WERI-Rb-1 (cell line): ENCODE results near the gene PRX.
"Not testable (repeated sequence)": the region's sequence is repeated elsewhere in the genome, so short reads cannot be mapped to it uniquely, and the experiment has no call there.

Source experiments
- DNase-seq: peaks from one replicate; pipeline ENCODE4 v3.0.0-alpha.2; 2020
- H3K27ac ChIP-seq: fragments of 250-450 bp; sonication (Bioruptor Pico); 2 replicates; pipeline ENCODE4 v1.5.1; 2020; ENCODE audit warnings: mild to moderate bottlenecking, moderate library complexity
- H3K27me3 ChIP-seq: fragments of 250-450 bp; sonication (Bioruptor Pico); 2 replicates; pipeline ENCODE4 v1.5.1; 2021; ENCODE audit warnings: mild to moderate bottlenecking, low read depth, moderate library complexity; ENCODE audit not compliant: insufficient read depth, severe bottlenecking
- H3K36me3 ChIP-seq: fragments of 250-450 bp; sonication (Bioruptor Pico); 2 replicates; pipeline ENCODE4 v1.5.1; 2020; ENCODE audit warnings: mild to moderate bottlenecking, moderate library complexity
- H3K4me3 ChIP-seq: 2 replicates; pipeline ENCODE4 v1.5.1; 2011; ENCODE audit warnings: low read depth, mild to moderate bottlenecking, control low read depth, low read length
- H3K9me3 ChIP-seq: fragments of 250-450 bp; sonication (Bioruptor Pico); 2 replicates; pipeline ENCODE4 v1.5.1; 2021; ENCODE audit warnings: mild to moderate bottlenecking, moderate library complexity; ENCODE audit not compliant: severe bottlenecking
- CTCF ChIP-seq: IDR thresholded peaks from 2 replicates; pipeline ENCODE4 v1.5.1; 2011; ENCODE audit warnings: low read depth, mild to moderate bottlenecking, control low read depth, inconsistent platforms, low read length

Gene PRX

GRCh38 chr19:40371802-40372122 is 41.4 kb downstream of the PRX start:
- no peaks in the 10 kb centered on the region for H3K27me3 ChIP-seq
- H3K9me3 ChIP-seq, result no peaks in the 10 kb centered on the region
- no peak for TF ChIP-seq CTCF
- H3K36me3 ChIP-seq, result peaks cover 4% of the 10 kb centered on the region
- no peak overlapping the region for H3K27ac ChIP-seq
- H3K4me3 ChIP-seq, result no peak overlapping the region
- no peak for DNase-seq

GRCh38 chr19:40370997-40371801 is 42.0 kb downstream of the PRX start:
- no peak for DNase-seq
- H3K36me3 ChIP-seq, result peaks cover 5% of the 10 kb centered on the region

GRCh38 chr19:40370253-40370652 is 42.9 kb downstream of the PRX start:
- not testable (repeated sequence) for DNase-seq, H3K4me3 ChIP-seq, H3K27me3 ChIP-seq, H3K9me3 ChIP-seq, H3K36me3 ChIP-seq, H3K27ac ChIP-seq

More at GRCh38 chr19:40370997-40371801, 42.0 kb downstream of the PRX start:
- TF ChIP-seq CTCF, result no peak
- Histone ChIP-seq H3K4me3 (no peak overlapping the region), H3K27me3 (no peaks in the 10 kb centered on the region), H3K9me3 (no peaks in the 10 kb centered on the region), H3K27ac (no peak overlapping the region)

GRCh38 chr19:40369797-40370196 is 43.4 kb downstream of the PRX start:
- Histone ChIP-seq H3K36me3 (peaks cover 5% of the 10 kb centered on the region), H3K9me3 (no peaks in the 10 kb centered on the region), H3K4me3 (no peak overlapping the region), H3K27ac (no peak overlapping the region), H3K27me3 (no peaks in the 10 kb centered on the region)
- DNase-seq, result no peak
- no peak for TF ChIP-seq CTCF

- Histone ChIP-seq H3K27me3 (no peaks in the 10 kb centered on the region), H3K9me3 (no peaks in the 10 kb centered on the region), H3K36me3 (peaks cover 5% of the 10 kb centered on the region), H3K4me3 (no peak overlapping the region), H3K27ac (peak overlapping the region; percentile 24)
- no peak for TF ChIP-seq CTCF
- DNase-seq, result peak; percentile 63
Measured at GRCh38 chr19:40367577-40368434, 45.4 kb downstream of the PRX start.

GRCh38 chr19:40366697-40367561 is 46.2 kb downstream of the PRX start:
- Histone ChIP-seq H3K4me3 (no peak overlapping the region), H3K9me3 (no peaks in the 10 kb centered on the region), H3K27ac (no peak overlapping the region; the same call in 1 of the 2 replicates), H3K36me3 (peaks cover 5% of the 10 kb centered on the region), H3K27me3 (no peaks in the 10 kb centered on the region)
- TF ChIP-seq CTCF, result 0 out of 2 replicates have a peak, but pooled peaks have one; percentile 4
- peak; percentile 35 for DNase-seq
